HepG2 (cell line): ENCODE measurements around the gene ZNF621. TPM values are rescaled to one million over a fixed set of nuclear protein-coding genes. Genes with fewer than 3 reads are reported as not detected.
A peak's percentile ranks its signal among the peaks of the same experiment; 100 is the strongest.

Experiments used
- ATAC-seq: fragments of 200-7000 bp; cut with Tn5 transposase; 3 replicates; pipeline ENCODE4 v1.9.1; 2020; ENCODE audit warnings: mild to moderate bottlenecking, moderate library complexity
- Bru-seq: library from RNA; stranded (reverse); fragments of 400-500 nt; gene quantifications from one replicate; lab custom pipeline; 2021; lab: Mats Ljungman, UMichigan
- BruChase-seq, 2 experiments: library from RNA; stranded (reverse); fragments of 400-500 nt; gene quantifications; one replicate each; lab custom pipeline; 2021; lab: Mats Ljungman, UMichigan
- BruUV-seq: library from RNA; stranded (reverse); fragments of 400-500 nt; replicated peaks from 2 replicates; lab custom pipeline; 2021; lab: Mats Ljungman, UMichigan
- CTCF ChIA-PET: fragments of 300-600 bp; formaldehyde crosslinking; extraction: SDS; loops from one replicate; lab custom pipeline; 2021; ENCODE audit warnings: low total read pairs, inconsistent platforms, low intra/inter-chr PET ratio; lab: Yijun Ruan, JAX
- POLR2A ChIA-PET: fragments of 350-600 bp; sonication (Branson Sonifier 250); formaldehyde crosslinking; loops from one replicate; lab custom pipeline; 2020; ENCODE audit warnings: antibody characterized with exemption, inconsistent platforms; lab: Yijun Ruan, JAX
- DNase-seq: peaks from one replicate; pipeline ENCODE4 v3.0.0-alpha.2; 2015; ENCODE audit warnings: low spot score
- FAIRE-seq: peaks from 3 replicates; lab custom pipeline; 2011; peaks lifted over from hg19 to GRCh38; lab: Jason Lieb, UNC
- H2AFZ ChIP-seq: one replicate; pipeline ENCODE4 v1.6.1; 2011; ENCODE audit warnings: low read length, inconsistent platforms
- H3K27ac ChIP-seq: fragments of 300-600 bp; 3 replicates; pipeline ENCODE4 v1.8.0; 2011; ENCODE audit warnings: mixed run types, mild to moderate bottlenecking, mixed read lengths, low read length, inconsistent platforms; ENCODE audit not compliant: insufficient read depth; ENCODE audit errors: extremely low read length
- H3K27me3 ChIP-seq, 2 experiments: fragments of 200-600 bp in 1 of 2; 2 replicates in 1 of 2; 3 replicates in 1 of 2; pipeline versions ENCODE4 v1.6.0 to v1.8.0; 2011; ENCODE audit warnings: low read length in 2 of 2, mild to moderate bottlenecking in 2 of 2, moderate library complexity in 2 of 2, inconsistent platforms in 1 of 2; ENCODE audit not compliant: insufficient read depth in 2 of 2, control insufficient read depth in 1 of 2
- H3K36me3 ChIP-seq, 2 experiments: fragments of 200-600 bp in 1 of 2; replicated peaks in 1 of 2; 2 replicates in 1 of 2; 3 replicates in 1 of 2; pipeline versions ENCODE4 v1.5.1 to v1.8.0; 2011; ENCODE audit warnings: low read length in 2 of 2, inconsistent platforms in 1 of 2; ENCODE audit not compliant: insufficient read depth in 2 of 2, control insufficient read depth in 1 of 2
- H3K4me1 ChIP-seq: 2 replicates; pipeline ENCODE4 v1.5.1; 2012; ENCODE audit warnings: low read length, inconsistent platforms; ENCODE audit not compliant: insufficient read depth
- H3K4me2 ChIP-seq: 2 replicates; pipeline ENCODE4 v1.6.0; 2011; ENCODE audit warnings: low read depth, low read length, inconsistent platforms
- H3K4me3 ChIP-seq, 3 experiments: fragments of 200-600 bp in 1 of 3; sonication (generic), shearing (Covaris generic) in 1 of 3; replicated peaks in 1 of 3; 2 replicates each; pipeline ENCODE4 v1.5.1; 2011 to 2016; ENCODE audit warnings: low read length in 3 of 3, inconsistent platforms in 2 of 3, low read depth in 2 of 3, mild to moderate bottlenecking in 2 of 3, control low read depth in 1 of 3, mixed read lengths in 1 of 3; ENCODE audit not compliant: insufficient read depth in 1 of 3
- H3K79me2 ChIP-seq: one replicate; pipeline ENCODE4 v1.6.1; 2011; ENCODE audit warnings: low read length, inconsistent platforms; ENCODE audit not compliant: insufficient read depth
- H3K9ac ChIP-seq: 2 replicates; pipeline ENCODE4 v1.6.0; 2011; ENCODE audit warnings: mild to moderate bottlenecking, low read depth, low read length, inconsistent platforms; ENCODE audit not compliant: insufficient read depth
- H3K9me3 ChIP-seq: 2 replicates; pipeline ENCODE4 v1.5.1; 2012; ENCODE audit warnings: mild to moderate bottlenecking, low read length
- H4K20me1 ChIP-seq: 2 replicates; pipeline ENCODE4 v1.6.0; 2011; ENCODE audit warnings: inconsistent platforms, mild to moderate bottlenecking, low read length, moderate library complexity; ENCODE audit not compliant: insufficient read depth
- HNF1B ChIP-seq: sonication (generic); formaldehyde crosslinking; IDR thresholded peaks from 2 replicates; pipeline ENCODE4 v1.5.1; 2020; ENCODE audit warnings: mild to moderate bottlenecking, moderate library complexity, missing genetic modification reagents
- LCORL ChIP-seq, 2 experiments: fragments of 450-650 bp in 1 of 2; sonication (generic) in 1 of 2; formaldehyde crosslinking in 1 of 2; IDR thresholded peaks; 2 replicates each; pipeline versions ENCODE4 v1.5.0 to v1.6.1; 2017 to 2020; ENCODE audit warnings: antibody characterized with exemption in 1 of 2, missing genetic modification reagents in 1 of 2
- PTBP1 ChIP-seq: fragments of 200-400 bp; formaldehyde crosslinking; IDR thresholded peaks from 2 replicates; pipeline ENCODE4 v1.6.1; 2018; ENCODE audit warnings: low read length, low read depth; ENCODE audit not compliant: poor library complexity, severe bottlenecking
- RFXAP ChIP-seq: sonication (generic); formaldehyde crosslinking; IDR thresholded peaks from 2 replicates; pipeline ENCODE4 v1.4.0; 2020; ENCODE audit warnings: missing genetic modification reagents, borderline replicate concordance
- SMAD3 ChIP-seq: sonication (generic); formaldehyde crosslinking; IDR thresholded peaks from 2 replicates; pipeline ENCODE4 v1.4.0; 2020; ENCODE audit warnings: missing genetic modification reagents
- TARDBP ChIP-seq: sonication (generic); formaldehyde crosslinking; IDR thresholded peaks from 2 replicates; pipeline ENCODE4 v1.8.0; 2022; ENCODE audit warnings: mild to moderate bottlenecking, missing genetic modification reagents
- TFDP1 ChIP-seq: IDR thresholded peaks from 2 replicates; pipeline ENCODE4 v1.6.1; 2016; ENCODE audit warnings: missing compliant biosample characterization, missing genetic modification reagents, borderline replicate concordance
- ZBTB10 ChIP-seq: sonication (generic); formaldehyde crosslinking; IDR thresholded peaks from 2 replicates; pipeline ENCODE4 v1.4.0; 2020; ENCODE audit warnings: missing genetic modification reagents, borderline replicate concordance
- ZNF12 ChIP-seq: sonication (generic); formaldehyde crosslinking; IDR thresholded peaks from 2 replicates; pipeline ENCODE4 v1.5.0; 2020; ENCODE audit warnings: missing genetic modification reagents
- ZNF292 ChIP-seq: sonication (generic); formaldehyde crosslinking; IDR thresholded peaks from 2 replicates; pipeline ENCODE4 v1.8.1; 2022; ENCODE audit warnings: mild to moderate bottlenecking, low read depth, missing genetic modification reagents, borderline replicate concordance
- ZNF644 ChIP-seq: IDR thresholded peaks from 2 replicates; pipeline ENCODE4 v1.6.1; 2016; ENCODE audit warnings: low read depth
- WGBS: methylation state at CpG from one replicate; pipeline ENCODE4 v1.1.6; 2017; ENCODE audit warnings: low lambda C conversion rate; 5-methylcytosine and 5-hydroxymethylcytosine counted together
- in situ Hi-C: cut with HindIII; loops from 2 replicates; pipeline ENCODE4 v1.10.0; 2017; ENCODE audit warnings: low pct_unique_long_range_greater_than_20kb; ENCODE audit not compliant: extremely low pct_ligation_motif_present
- intact Hi-C: fragments of 100-400 bp; cut with micrococcal nuclease; formaldehyde crosslinking; loops from one replicate; pipeline ENCODE4 v1.10.0; 2022; ENCODE audit not compliant: unreplicated experiment
- long read RNA-seq, 2 experiments: library from RNA in 1 of 2; library from polyadenylated mRNA in 1 of 2; stranded (forward) in 1 of 2; unstranded in 1 of 2; transcript quantifications; one replicate each; pipeline ENCODE4 v2.0.0, GENCODE V29; 2019 to 2022
- polyA minus RNA-seq, 3 experiments: library from RNA; depleted of rRNA, polyadenylated mRNA; stranded (reverse); fragments of >200 nt; gene quantifications; 2 replicates each; pipeline ENCODE4 v1.2.3, GENCODE V29; 2011; ENCODE audit warnings: low replicate concordance in 1 of 3
- polyA plus RNA-seq, 8 experiments: library from polyadenylated mRNA; depleted of rRNA in 3 of 8; stranded (reverse) in 7 of 8; unstranded in 1 of 8; fragments of >200 nt; fragmentation: Illumina TruSeq in 4 of 8; extraction: Trizol in 4 of 8; gene quantifications; 2 replicates each; pipeline versions ENCODE4 v1.2.1 to v1.2.3, GENCODE V29; 2011 to 2016; ENCODE audit warnings: low read depth in 4 of 8, missing spikeins in 1 of 8, mixed read lengths in 1 of 8; ENCODE audit not compliant: insufficient read depth in 1 of 8
- total RNA-seq, 5 experiments: library from RNA; depleted of rRNA; stranded (reverse); fragments of >200 nt; fragmentation: Illumina TruSeq; extraction: Trizol; gene quantifications; 2 replicates each; pipeline ENCODE4 v1.2.3, GENCODE V29; 2016; ENCODE audit warnings: low read depth in 1 of 5

Gene ZNF621
- total RNA-seq (2016; rRNA removed; fragmentation: Illumina TruSeq; extraction: Trizol) (13.2 and 16.5 TPM in 2 replicates), polyA plus RNA-seq (2011; rRNA removed) (14.9 and 15.4 TPM in 2 replicates), polyA minus RNA-seq (2011; rRNA and poly(A)+ RNA removed; ENCODE audit: low replicate concordance) (12.0 and 16.1 TPM in 2 replicates), Bru-seq, nascent RNA (percentile 87 among the genes with signal in this experiment), BruChase-seq, experiment 1, labeled RNA remaining after a 6-hour chase (percentile 90 among the genes with signal in this experiment), BruChase-seq, experiment 2, labeled RNA remaining after a 2-hour chase (percentile 91 among the genes with signal in this experiment)
- 3.2 and 3.4 TPM in 2 replicates for total RNA-seq (2016; cell fraction: cytosol; rRNA removed; fragmentation: Illumina TruSeq; extraction: Trizol; ENCODE audit: low read depth)
- total RNA-seq (2016; cell fraction: insoluble cytoplasmic fraction; rRNA removed; fragmentation: Illumina TruSeq; extraction: Trizol) = 13.8 and 14.0 TPM in 2 replicates
- total RNA-seq (2016; cell fraction: membrane; rRNA removed; fragmentation: Illumina TruSeq; extraction: Trizol) = 9.6 and 9.9 TPM in 2 replicates
- 16.1 and 19.4 TPM in 2 replicates for total RNA-seq (2016; cell fraction: nucleus; rRNA removed; fragmentation: Illumina TruSeq; extraction: Trizol)
- polyA plus RNA-seq (2011; cell fraction: cytosol; rRNA removed) = 6.3 and 9.1 TPM in 2 replicates
- polyA plus RNA-seq (2011; cell fraction: nucleus; rRNA removed) = 19.1 and 31.2 TPM in 2 replicates
- 12.2 and 13.7 TPM in 2 replicates for polyA plus RNA-seq (2012)
- 2.8 and 4.0 TPM in 2 replicates for polyA plus RNA-seq (2016; cell fraction: cytosol; fragmentation: Illumina TruSeq; extraction: Trizol; ENCODE audit: low read depth)
- 12.8 and 13.5 TPM in 2 replicates for polyA plus RNA-seq (2016; cell fraction: insoluble cytoplasmic fraction; fragmentation: Illumina TruSeq; extraction: Trizol; ENCODE audit: low read depth)
- polyA plus RNA-seq (2016; cell fraction: membrane; fragmentation: Illumina TruSeq; extraction: Trizol; ENCODE audit: low read depth) = 6.7 and 7.0 TPM in 2 replicates
- polyA plus RNA-seq (2016; cell fraction: nucleus; fragmentation: Illumina TruSeq; extraction: Trizol; ENCODE audit: insufficient read depth, low read depth) = 39.5 and 40.4 TPM in 2 replicates
- polyA minus RNA-seq (2011; cell fraction: cytosol; rRNA and poly(A)+ RNA removed) = 9.0 and 10.0 TPM in 2 replicates
- polyA minus RNA-seq (2011; cell fraction: nucleus; rRNA and poly(A)+ RNA removed) = 27.0 and 37.2 TPM in 2 replicates
- long read RNA-seq, experiment 1, full-length matches to known transcripts = 3 of 4 reads
- long read RNA-seq, experiment 1, partial matches to known transcripts = 1 of 4 reads
- long read RNA-seq, experiment 1, other reads (novel, unspliced or antisense) = 0 of 4 reads
- long read RNA-seq, experiment 2, full-length matches to known transcripts = 2 of 18 reads
- long read RNA-seq, experiment 2, partial matches to known transcripts = 0 of 18 reads
- long read RNA-seq, experiment 2, other reads (novel, unspliced or antisense) = 16 of 18 reads

- Histone ChIP-seq H2AFZ (peak within 1 kb of the TSS; percentile 18), H3K9ac (peak within 1 kb of the TSS; percentile 98), H4K20me1 (no peaks in the 10 kb centered on the region), H3K4me1 (peaks cover 34% of the 10 kb centered on the region), H3K4me2 (peak within 1 kb of the TSS; percentile 92), H3K79me2 (peaks cover 34% of the 10 kb centered on the region), H3K36me3 (peaks cover 4 to 21% of the 10 kb centered on the region in 2 experiments; a peak in 3 of 5 replicates), H3K4me3 (peak within 1 kb of the TSS; percentile 98 to 99 (median 99)), H3K27me3 (no peaks in the 10 kb centered on the region; a peak in 1 of 5 replicates), H3K27ac (peak within 1 kb of the TSS; percentile 86), H3K9me3 (no peaks in the 10 kb centered on the region)
- WGBS = 0% methylated on average over 6 of the region's 59 CpGs
- peak; percentile 99 for ATAC-seq
- no peak for FAIRE-seq
- in situ Hi-C loops (no loop called here), intact Hi-C loops (loop anchor here (1.0 to 2.0 kb wide), 2 partner anchors 19 to 68 kb away; partner anchors contain the start of gene RPL14)
- POLR2A ChIA-PET = interaction anchor here (0.9 to 5.8 kb wide), 10 partner anchors 11 to 674 kb away, joined by 3 to 119 read pairs (median 4); partner anchors contain the start of genes CTNNB1, RPL14 and ZNF620
- CTCF ChIA-PET = no interaction called here
- no TSS peak for BruUV-seq
- peak; percentile 75 for DNase-seq
- no peak for TF ChIP-seq LCORL (IDR thresholded peaks at IDR 0.05)
- TF ChIP-seq LCORL (CRISPR knock-in tag; IDR thresholded peaks at IDR 0.05) = peak; percentile 29; the same call in 1 of the 2 replicates
- TF ChIP-seq HNF1B (CRISPR knock-in tag) = peak; percentile 82
- no peak for TF ChIP-seq ZNF12 (CRISPR knock-in tag)
- no peak for TF ChIP-seq SMAD3 (CRISPR knock-in tag)
- TF ChIP-seq TARDBP = peak; percentile 93
- peak; percentile 57; the same call in 1 of the 2 replicates for TF ChIP-seq RFXAP (CRISPR knock-in tag)
- peak; percentile 40 for TF ChIP-seq ZNF644 (CRISPR knock-in tag)
- no peak for TF ChIP-seq PTBP1
- peak; percentile 45; the same call in 1 of the 2 replicates for TF ChIP-seq TFDP1 (CRISPR knock-in tag)
- TF ChIP-seq ZNF292 (CRISPR knock-in tag) = no peak; the same call in none of the 2 replicates
- no peak for TF ChIP-seq ZBTB10 (CRISPR knock-in tag)
Observed at GRCh38 chr3:40524568-40525285, at the start of gene ZNF621. Gene ZNF621 (plus strand): TSS chr3:40524960. CDS start chr3:40525841, 881 bp downstream.
